Endothelial cell of hepatic sinusoid (primary cell): ENCODE measurements around the gene XIRP2.

Experiments used
- in situ Hi-C: cut with HindIII; loops from 2 replicates; pipeline ENCODE4 v1.10.0; 2017; ENCODE audit warnings: low sequenced_read_pairs

Gene XIRP2

DNA sequence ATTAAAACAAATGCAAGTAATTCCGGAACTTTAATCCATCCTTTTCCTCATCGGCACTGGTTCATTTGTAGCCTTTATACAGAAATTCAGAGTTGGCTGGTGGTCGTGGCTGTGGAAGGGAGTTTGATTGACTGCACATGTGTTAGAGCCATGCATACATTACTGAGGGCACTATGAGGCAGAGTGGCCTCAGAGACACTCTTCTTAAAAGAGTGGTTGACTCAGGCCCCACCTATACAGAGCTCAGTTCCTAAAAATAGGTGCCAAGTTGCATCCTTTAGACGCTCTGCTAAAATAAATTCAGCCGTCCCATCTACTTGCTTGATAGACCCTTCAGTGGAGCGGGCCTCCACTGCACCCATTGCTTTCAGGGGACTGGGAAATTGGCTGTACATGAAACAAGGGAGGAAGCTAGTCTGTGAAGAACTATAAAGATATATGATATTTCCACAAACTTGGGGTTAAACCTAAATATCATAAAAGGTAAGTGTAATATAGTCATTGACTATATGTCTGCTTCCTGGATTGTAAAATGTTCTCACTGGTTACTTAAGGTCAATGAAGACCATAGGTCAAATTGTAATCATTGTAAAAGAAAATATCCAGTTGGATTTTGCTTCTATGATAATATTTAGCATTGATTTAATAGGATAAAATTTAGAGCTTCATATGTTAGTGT is 298.9 kb downstream of the XIRP2 start:
- in situ Hi-C loops = no loop called here

DNA sequence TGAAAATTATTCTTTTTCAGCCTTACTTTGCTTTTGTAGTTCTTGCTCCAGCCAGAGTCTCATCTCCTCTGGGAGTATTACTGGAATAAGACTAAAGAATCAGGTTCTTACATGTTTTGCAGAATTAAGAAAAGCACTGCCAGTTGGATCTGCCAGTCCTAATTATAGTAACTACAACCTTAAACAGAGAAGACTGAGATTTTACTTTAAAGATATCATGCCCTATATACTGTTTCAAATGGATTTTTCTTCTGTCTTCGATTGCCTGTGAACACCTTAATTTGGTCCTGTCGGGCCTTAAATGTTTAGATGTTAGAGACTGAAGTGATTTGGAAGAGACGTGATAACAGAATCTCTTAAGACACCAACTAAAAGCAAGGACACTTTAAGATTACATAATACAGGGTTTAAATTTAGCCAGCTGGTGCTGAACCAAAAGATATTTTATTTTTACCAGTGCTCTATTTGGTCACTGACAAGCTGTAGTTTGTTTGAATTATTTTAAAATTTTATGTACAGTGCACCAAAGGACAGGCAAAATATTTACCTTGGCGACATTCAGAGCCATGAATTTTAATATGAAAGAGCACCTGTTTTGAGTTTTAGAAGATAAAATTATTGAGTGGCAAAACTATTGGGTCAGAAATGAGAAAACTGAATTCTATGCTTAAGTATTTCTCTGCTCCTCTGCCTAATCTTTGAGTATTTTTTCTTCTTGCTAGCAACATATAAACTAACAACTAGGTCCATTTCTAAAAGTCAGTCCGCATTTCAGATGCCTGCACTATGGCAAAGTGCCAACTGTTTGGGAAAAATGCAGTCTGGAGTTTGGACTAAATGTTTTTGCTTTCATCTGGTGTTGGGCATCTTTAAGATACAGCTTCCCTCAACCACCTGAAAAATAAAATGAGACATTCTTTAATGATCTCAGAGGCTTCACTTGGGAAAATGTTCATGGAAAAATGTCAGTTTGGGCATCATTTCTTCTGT is 300.0 kb downstream of the XIRP2 start:
- in situ Hi-C loops = no loop called here

DNA sequence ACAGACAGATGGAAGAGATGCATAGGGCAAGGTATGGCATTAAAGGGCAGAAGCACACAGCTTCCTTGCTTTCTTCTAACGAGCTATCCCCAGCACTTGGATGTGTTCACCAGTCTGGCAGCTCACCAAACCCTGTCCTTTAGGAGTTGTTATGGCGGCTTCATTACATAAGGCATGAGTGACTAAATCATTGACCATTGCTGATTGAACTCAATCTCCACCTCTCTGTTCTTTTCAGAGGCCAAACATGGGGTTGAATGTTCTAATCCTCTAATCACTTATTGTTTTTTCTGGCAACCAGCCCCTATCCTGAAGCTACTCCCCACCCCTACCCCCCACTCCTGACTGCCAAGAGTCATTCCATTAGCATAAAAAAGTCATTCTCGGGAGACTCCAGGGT is 301.8 kb downstream of the XIRP2 start:
- in situ Hi-C loops = no loop called here

DNA sequence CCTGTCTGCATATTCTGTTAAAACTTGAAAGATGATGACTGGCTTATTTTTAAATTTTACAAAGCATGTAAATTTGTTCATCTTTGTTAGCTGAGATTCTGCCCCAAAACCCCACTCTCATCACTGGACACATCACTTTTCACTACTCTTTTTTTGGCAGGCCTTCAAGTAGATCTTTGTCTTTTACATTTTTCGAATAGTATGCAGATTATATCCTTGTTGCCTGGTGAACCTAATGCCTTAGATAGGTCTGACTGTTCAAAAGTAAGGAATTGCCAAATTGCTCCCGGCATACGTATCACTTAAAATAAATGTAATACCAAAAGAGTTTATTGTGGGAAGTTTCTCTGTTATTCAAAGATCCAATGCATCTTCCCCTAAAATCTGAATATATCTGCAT is 303.3 kb downstream of the XIRP2 start:
- in situ Hi-C loops = no loop called here

DNA sequence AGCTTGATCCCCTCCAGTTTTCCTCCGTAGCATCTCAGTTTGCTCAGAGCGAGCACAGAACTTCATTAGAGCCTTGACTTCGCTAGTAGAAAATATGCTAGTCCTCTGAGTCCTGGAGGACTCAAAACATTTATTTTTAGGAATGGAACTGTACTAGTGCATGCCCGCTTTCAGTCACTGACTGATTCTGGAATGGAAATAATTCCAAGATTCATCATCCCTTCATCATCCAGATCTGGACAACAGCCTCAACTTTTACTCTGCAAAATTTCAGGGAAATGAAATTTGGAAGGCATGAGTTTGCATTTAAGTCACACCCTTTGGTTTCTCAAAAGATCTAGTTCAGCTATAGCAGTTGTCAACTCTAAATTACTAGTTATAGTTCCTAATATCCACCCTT is 304.6 kb downstream of the XIRP2 start:
- in situ Hi-C loops = no loop called here

DNA sequence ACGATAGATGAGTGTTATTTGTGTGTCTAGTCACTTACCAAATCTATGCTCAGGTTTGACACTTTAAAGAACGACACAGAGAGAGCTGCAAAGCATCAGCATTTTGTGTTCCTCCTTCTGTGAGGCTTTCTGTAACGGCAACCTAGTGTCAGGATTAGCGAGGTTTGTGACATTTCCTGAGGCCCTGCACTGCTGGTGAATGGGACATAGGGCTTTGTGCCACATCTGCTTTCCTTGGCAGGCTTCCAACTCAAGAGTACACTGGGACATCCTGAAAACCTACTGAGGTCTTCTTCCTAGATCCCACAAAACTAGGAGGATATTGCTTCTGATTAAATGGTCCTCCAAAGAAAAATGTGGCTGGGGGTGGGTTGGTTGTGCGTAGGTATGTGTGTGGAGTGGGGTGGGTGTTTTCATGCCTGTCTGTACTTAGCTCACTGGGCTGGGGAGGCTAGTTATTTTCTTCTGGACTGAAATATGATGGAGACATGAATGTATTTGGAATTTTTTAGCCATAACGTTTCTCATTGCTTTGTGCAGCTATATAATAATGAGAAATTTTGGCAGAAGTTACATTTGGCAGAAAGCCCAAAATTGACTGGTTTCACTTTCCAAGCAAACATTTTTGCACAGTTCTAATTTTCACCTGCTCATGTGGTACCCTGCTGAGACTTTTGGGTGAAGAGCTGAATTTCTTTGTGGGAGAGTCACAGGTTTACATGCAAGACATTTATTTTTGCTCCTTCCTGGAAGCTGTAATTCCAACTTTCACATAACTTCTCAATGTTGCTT is 308.4 kb downstream of the XIRP2 start:
- in situ Hi-C loops = no loop called here

DNA sequence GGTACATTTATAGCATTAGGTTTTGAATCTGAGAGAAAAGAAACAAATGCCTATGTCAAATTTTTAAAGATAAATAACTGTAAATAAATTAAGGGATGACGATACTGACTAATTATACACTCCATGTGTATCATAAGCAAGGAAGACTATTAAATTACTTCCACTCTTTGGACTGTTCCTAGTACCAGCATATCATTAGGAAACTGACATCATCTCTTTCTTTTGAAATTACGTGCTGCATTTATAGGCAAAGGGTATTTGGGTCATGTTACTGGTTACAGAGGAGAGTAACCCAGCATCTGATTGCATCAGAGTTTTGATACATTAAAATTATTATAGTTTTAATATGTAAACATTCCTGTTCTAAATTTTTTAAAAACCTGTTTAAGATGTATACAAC is 309.7 kb downstream of the XIRP2 start:
- in situ Hi-C loops = no loop called here

DNA sequence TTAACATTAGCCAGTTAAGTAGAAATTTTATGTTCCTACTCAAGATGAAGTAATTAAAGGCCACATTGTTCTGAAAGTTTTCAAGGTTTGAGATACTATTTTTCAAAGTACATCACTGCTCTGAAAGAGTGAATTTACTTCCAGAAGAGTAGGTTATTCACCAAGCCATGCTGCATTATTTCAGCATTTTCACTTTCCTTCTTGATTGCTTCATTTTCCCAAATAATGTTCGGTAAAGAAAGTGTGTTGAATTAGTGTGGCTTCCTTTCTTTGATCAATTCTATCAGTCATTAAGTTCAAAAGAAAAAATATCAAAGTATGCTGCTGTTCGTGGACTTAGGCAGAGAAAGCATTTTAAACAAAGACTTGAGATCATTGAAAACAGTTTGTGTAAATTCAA is 310.3 kb downstream of the XIRP2 start:
- in situ Hi-C loops = no loop called here

DNA sequence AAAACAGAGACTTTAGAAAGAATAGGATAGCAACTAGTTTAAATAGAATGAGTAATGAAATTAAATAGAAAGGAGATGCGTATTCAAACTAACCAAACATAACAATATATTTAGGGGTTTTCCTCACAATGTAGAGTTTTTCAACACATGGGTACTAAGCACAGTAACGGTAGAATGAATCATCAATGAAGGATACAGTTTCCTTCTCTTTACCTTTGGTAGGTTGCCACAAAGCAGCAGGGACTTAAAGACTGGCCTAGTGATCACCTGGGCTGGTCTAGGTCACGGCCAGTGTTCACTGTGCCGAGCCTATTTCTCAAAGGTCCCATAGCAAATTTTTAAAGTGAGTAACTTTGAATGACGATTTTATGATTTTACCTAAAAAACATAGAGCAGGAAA is 311.7 kb downstream of the XIRP2 start:
- in situ Hi-C loops = no loop called here

DNA sequence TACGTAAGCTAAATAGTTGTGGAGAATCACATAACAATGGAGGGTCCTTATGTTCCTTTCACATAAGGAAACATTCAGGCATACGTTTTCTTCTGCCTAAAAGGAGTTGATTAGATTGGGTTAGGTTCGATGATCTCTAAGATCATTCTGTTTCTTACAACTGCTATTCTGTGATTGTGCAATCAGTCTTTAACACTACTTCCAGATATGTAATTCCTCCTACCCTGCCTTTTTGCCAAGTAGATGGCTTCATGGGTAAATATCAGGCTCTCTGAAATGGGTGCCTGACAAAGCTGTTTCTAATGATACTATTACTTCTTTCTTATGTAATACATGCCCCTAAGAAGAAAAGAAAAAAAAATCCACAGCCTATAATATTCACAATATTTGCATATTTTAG is 321.5 kb downstream of the XIRP2 start:
- in situ Hi-C loops = no loop called here

DNA sequence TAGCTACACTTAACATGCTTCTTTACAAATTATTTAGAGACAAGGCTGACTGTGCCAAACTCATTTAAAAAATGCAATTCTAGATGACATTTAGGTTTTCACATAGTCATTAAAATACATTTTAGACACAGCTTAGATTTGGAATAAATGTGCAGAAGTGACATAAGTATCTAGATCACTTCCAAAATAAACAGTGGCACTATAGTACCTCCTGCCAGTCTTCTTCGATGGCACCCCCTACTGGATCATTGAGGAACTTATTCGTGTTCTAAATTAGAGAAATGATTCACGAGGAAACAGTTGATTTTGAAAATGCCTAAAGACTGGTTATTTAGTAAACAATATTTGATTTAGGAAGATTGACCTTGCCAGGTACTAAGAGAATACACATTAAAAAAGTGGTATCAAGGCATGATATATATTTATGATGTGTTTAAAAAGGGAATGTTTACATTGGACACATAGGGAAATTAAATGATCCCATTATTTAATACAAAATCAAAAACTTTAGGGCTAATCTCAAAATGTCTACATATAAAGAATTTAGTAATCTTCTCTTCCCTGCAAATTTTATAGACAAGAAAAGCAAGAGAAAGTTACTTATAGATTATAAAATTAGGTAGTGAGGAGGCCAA is 323.9 kb downstream of the XIRP2 start:
- in situ Hi-C loops = no loop called here

DNA sequence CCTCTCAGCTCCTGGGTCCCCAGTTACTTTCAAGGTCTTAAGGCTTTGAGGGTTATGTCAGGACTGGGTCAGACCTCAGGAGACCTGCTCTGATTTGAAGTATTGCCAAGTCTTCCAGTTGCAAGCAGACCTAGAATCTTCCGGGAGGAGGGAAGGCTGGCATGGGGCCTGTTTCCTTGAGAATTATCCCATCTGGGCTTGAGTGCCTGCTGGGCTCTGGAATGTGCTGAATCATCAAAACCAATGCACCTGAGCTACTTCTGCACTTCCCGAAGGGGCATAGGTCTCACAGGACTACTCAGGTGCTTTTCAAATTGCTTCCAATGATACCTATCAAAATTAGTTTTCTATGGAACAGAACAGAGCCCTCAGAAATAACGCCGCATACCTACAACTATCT is 327.3 kb downstream of the XIRP2 start:
- in situ Hi-C loops = no loop called here

DNA sequence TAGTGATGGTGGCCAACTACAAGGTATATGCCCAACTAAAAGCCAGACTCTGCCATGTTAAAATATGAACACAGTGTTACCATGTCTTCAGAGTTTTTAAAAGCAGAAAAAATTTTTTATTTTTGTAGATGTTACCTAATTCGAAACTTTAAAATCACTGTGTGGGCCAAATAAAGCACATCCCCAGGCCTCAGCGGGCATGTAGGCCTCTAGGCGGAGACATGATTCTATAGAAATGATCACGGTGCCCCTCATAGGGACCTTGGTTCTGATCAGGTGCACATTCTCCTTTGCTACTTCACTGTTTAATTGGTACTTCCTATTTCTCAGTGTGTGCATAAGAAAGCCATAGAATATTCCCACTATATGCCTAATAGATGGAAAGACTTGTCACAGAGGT is 349.2 kb downstream of the XIRP2 start:
- in situ Hi-C loops = no loop called here

DNA sequence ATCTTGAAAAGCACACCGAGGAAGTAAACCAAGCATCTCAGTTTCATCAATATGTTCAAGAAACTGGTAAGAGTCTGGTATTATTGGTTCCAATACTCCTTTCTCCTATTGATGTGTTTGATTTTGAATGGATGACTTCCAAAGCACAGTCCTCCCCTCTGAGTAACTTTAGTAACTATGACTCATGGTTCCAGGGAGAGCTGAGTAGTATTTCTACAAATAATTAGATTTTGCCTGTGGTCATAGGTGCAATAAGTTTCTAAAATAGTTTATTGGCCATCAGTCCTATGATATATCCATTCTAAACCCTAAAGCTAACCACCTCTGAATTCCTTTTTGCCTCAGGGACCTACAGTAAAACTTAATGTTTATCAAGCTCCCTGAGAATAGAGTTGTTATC is 352.4 kb downstream of the XIRP2 start:
- in situ Hi-C loops = no loop called here

DNA sequence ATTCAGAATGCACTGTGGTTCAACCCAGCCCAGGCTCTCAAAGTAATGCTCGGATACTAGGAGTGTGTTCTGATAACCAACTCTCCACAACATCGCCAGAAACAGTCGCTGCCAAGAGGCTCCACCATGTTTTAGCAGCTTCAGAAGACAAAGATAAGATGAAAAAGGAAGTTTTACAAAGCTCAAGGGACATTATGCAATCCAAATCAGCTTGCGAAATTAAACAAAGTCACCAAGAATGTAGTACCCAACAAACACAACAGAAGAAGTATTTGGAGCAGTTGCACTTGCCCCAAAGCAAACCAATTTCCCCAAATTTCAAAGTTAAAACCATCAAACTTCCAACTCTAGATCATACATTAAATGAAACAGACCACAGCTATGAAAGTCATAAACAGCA is 360.9 kb downstream of the XIRP2 start:
- in situ Hi-C loops = no loop called here

DNA sequence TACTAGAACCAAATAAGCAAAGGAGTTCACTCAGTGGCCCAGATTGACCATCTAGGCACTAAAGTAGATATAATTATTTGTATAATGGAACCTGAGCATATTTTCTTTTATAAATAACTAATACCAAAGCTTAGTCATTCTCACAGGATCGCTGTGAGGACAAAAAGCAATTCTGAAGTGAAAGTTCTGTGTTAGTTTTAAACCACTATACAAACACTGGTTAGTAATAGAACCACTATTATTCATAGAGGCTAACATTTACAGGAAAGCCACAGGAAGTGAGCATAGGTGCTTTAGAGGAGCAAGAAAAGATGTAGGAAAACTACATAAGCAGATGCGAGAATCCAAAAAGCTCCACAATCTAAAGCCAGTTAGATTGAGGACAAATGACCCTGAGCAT is 364.7 kb downstream of the XIRP2 start:
- in situ Hi-C loops = no loop called here

DNA sequence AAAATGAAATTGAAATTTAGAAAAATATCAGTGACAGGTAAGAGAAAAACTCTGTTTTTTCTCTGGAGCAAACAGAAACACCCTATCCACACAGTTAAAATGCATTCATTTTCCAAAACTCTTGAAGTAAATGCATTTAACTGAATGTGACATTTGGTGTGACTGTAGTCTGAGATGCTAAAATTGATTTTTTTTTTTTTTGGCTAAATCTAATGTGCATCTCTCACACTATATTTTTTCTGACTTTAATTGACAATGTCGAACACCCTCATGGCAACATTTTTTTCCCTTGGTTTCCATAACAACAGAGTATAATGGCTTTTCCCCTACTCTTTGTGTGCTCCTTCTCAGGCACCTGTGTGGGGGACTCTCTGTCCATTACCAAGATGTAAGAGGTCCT is 366.4 kb downstream of the XIRP2 start:
- in situ Hi-C loops = no loop called here

DNA sequence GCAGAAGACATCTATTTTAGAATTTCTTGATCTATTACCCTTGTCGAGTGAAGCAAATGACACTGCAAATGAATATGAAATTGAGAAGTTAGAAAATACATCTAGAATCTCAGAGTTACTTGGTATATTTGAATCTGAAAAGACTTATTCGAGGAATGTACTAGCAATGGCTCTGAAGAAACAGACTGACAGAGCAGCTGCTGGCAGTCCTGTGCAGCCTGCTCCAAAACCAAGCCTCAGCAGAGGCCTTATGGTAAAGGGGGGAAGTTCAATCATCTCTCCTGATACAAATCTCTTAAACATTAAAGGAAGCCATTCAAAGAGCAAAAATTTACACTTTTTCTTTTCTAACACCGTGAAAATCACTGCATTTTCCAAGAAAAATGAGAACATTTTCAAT is 370.4 kb downstream of the XIRP2 start:
- in situ Hi-C loops = no loop called here

DNA sequence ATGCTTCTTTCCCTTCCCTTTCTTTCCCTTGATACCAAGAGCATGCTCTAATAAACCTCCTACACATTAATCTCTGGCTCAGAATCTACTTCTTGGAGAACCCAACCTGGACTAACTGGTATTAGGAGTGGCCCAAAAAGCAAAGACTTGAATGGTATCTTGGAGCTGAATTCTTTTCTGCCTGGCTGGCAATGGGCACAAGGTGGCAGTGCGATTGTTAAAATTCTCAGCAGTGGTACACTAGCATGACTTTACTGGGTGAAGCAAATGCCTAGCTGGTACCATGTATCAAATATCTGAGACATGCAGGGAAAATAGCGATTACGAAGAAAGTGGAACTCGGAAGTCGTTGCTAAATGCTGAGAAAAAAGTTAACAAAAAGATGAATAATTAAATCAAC is 376.1 kb downstream of the XIRP2 start:
- in situ Hi-C loops = no loop called here

DNA sequence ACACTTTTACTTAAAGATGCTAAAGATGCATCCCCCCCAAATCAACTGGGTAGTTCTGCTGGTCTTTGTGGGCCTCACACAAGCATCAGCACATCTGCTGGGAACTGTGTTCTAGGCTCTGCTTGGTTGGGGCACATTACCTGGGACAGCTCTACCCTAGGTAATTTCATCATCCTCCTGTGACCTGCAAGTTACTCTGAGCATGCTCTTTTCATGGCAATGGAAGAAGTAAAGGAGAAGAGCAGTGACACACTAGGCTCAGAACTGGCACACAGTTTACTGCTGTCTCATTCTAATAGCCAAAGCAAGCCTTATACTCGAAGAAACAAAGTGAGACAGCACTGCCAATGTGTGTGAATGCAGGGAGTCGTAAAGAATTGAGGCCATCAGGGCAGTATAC is 376.7 kb downstream of the XIRP2 start:
- in situ Hi-C loops = no loop called here

DNA sequence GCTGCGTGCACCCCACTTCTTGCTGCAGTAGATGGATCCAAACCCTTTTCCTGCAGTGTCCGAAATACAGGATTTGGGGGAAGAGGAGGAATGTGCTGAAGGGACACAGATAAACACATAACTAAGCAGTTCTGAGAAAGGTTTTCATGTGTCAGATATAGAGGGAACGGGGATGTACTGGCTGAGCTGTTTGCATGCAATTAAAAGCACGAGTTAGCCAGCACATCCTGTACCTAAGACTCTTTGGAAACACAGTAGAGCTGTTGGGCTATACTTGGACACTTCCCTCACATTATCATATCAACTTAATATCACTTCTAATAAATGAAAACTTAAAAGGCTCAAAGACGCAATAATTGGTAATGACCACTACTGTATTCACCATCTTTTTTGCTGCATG is 377.4 kb downstream of the XIRP2 start:
- in situ Hi-C loops = no loop called here
